ENCODE results near the gene IFITM1.
"Not testable (repeated sequence)": the region's sequence is repeated elsewhere in the genome, so short reads cannot be mapped to it uniquely, and the experiment has no call there.

The IFITM1 gene

GRCh38 chr11:328516-329100 is 14.8 kb downstream of the IFITM1 start:
- DNase-seq, result not testable (repeated sequence)

- DNase-seq, result no peak
Observed at GRCh38 chr11:329886-330253, 16.0 kb downstream of the IFITM1 start.

GRCh38 chr11:330307-330693 is 16.5 kb downstream of the IFITM1 start:
- no peak for DNase-seq

- DNase-seq, result peak; percentile 67
Observed at GRCh38 chr11:330694-331357, 17.0 kb downstream of the IFITM1 start.

- DNase-seq, result no peak
Observed at GRCh38 chr11:331358-332060, 17.7 kb downstream of the IFITM1 start.

- no peak for DNase-seq
Observed at GRCh38 chr11:332651-333480, 19.0 kb downstream of the IFITM1 start.

- DNase-seq, result not testable (repeated sequence)
Observed at GRCh38 chr11:333616-334263, 19.9 kb downstream of the IFITM1 start.

GRCh38 chr11:334264-334994 is 20.6 kb downstream of the IFITM1 start:
- DNase-seq, result no peak

- no peak for DNase-seq
Observed at GRCh38 chr11:335779-336658, 22.2 kb downstream of the IFITM1 start.

GRCh38 chr11:336659-337198 is 22.9 kb downstream of the IFITM1 start:
- no peak for DNase-seq

- no peak for DNase-seq
Observed at GRCh38 chr11:337711-338110, 23.9 kb downstream of the IFITM1 start.

GRCh38 chr11:339963-340362 is 26.1 kb downstream of the IFITM1 start:
- DNase-seq, result no peak

- no peak for DNase-seq
Observed at GRCh38 chr11:340539-341512, 27.0 kb downstream of the IFITM1 start.

GRCh38 chr11:342328-342727 is 28.5 kb downstream of the IFITM1 start:
- DNase-seq, result no peak

GRCh38 chr11:344836-345578 is 31.2 kb downstream of the IFITM1 start:
- no peak for DNase-seq

GRCh38 chr11:346529-346928 is 32.7 kb downstream of the IFITM1 start:
- no peak for DNase-seq

- not testable (repeated sequence) for DNase-seq
Observed at GRCh38 chr11:349270-349954, 35.6 kb downstream of the IFITM1 start.
